AG09309 (cell line): ENCODE results near the gene REPS1.

Experiments
- DNase-seq: peaks from one replicate; pipeline ENCODE4 v3.0.0-alpha.2; 2010; ENCODE audit warnings: low read depth
- H3K4me3 ChIP-seq: 2 replicates; pipeline ENCODE4 v1.5.1; 2011; ENCODE audit warnings: mild to moderate bottlenecking, low read depth, low read length, moderate library complexity; ENCODE audit not compliant: control insufficient read depth
- CTCF ChIP-seq: IDR thresholded peaks from 2 replicates; pipeline ENCODE4 v1.5.1; 2011; ENCODE audit warnings: mild to moderate bottlenecking, low read depth, low read length, inconsistent platforms; ENCODE audit not compliant: insufficient read depth, control insufficient read depth; ENCODE audit errors: missing control alignments

Gene REPS1

GRCh38 chr6:138989098-138989983, 1.3 kb upstream of the REPS1 start:
- no peak for TF ChIP-seq CTCF
- no peak for DNase-seq
- no peak overlapping the region for H3K4me3 ChIP-seq

- DNase-seq: no peak
- H3K4me3 ChIP-seq: peak overlapping the region; percentile 77
- no peak for TF ChIP-seq CTCF
These were observed 399 bp upstream of the REPS1 start for GRCh38 chr6:138988469-138988834.

GRCh38 chr6:138987080-138987642, 892 bp downstream of the REPS1 start:
- no peak for TF ChIP-seq CTCF
- H3K4me3 ChIP-seq: peak overlapping the region; percentile 77
- no peak for DNase-seq

- H3K4me3 ChIP-seq: peak overlapping the region; percentile 77
- no peak for DNase-seq
- TF ChIP-seq CTCF: no peak
These were observed 1.5 kb downstream of the REPS1 start for GRCh38 chr6:138986578-138986977.

GRCh38 chr6:138981416-138981815, 6.6 kb downstream of the REPS1 start:
- no peak for DNase-seq
- H3K4me3 ChIP-seq: no peak overlapping the region
- no peak for TF ChIP-seq CTCF

GRCh38 chr6:138979813-138980668, 8.0 kb downstream of the REPS1 start:
- no peak overlapping the region for H3K4me3 ChIP-seq
- no peak for TF ChIP-seq CTCF
- DNase-seq: no peak
